ENCODE measurements around the gene BRIP1. TPM values are rescaled to one million over a fixed set of nuclear protein-coding genes. Genes with fewer than 3 reads are reported as not detected.

Gene BRIP1
- total and polyA plus RNA-seq, 9 of the 15 experiments (the other 6 are each of a cell fraction or from before 2014, with no cell fraction given): 2.4 to 17.5 (median 11.2) TPM

DNA sequence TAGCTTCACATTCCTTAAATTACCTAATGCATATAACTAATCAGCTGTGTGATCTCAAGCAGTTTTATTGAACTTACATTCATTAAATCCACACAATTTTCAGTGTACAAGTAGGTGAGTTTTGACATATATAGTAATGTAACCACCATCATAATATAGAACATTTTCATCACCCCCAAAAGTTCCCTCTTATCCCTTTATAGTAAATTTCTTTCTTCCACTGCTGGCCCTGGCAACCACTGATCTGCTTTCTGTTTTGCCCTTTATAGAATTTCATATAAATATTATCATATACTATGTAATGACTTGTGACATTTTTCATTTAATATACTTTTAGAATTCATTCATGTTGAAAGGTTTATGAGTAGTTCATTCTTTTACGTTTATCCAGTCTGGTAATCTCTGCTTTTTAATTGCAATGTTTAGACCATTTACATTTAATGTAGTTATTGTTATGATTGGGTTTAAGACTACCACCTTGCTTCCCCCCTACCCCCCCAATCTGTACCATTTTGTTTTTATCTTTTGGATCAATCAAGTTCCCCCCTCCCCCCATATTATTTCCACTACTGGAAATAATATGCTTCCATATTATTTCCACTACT lies 147.0 kb downstream of the BRIP1 start:
- no peaks in the 10 kb centered on the region for H3K9me1 ChIP-seq (ENCODE audit: control insufficient read depth, insufficient read depth, low read length)
- no peak for DNase-seq (ENCODE audit: extremely low read depth in 1 of 4, low spot score in 3 of 4)
- ChIA-PET CTCF (ENCODE audit: low intra/inter-chr PET ratio) (no interaction called here), POLR2A (no interaction called here)
- H4K20me1 ChIP-seq (replicated peaks; ENCODE audit: control insufficient read depth, insufficient read depth, low read length): no peaks in the 10 kb centered on the region
- H2AFZ ChIP-seq (ENCODE audit: low read depth, low read length): no peak overlapping the region
- no peak overlapping the region for H3K27ac ChIP-seq (ENCODE audit: extremely low read depth, low read depth, low read length)
- no peak overlapping the region for H3K4me3 ChIP-seq
- no TSS peak for BruUV-seq (replicated peaks)
- intact Hi-C loops (cut with micrococcal nuclease) (no loop called here), in situ Hi-C loops (cut with MboI) (no loop called here)
- no peaks in the 10 kb centered on the region for H3K79me2 ChIP-seq (ENCODE audit: control insufficient read depth, insufficient read depth, low read length)
- 94% methylated on average over 1 of the region's 1 CpG for WGBS (ENCODE audit: insufficient coverage, low coverage, missing lambda C conversion rate)
- no peaks in the 10 kb centered on the region for H3K4me1 ChIP-seq (replicated peaks in 1 of 2; ENCODE audit: control insufficient read depth in 2 of 2, insufficient read depth in 2 of 2, low read length in 2 of 2)
- no peak overlapping the region for H3K9ac ChIP-seq (ENCODE audit: insufficient read depth in 1 of 2, low read depth in 2 of 2, low read length in 2 of 2)
- H3K36me3 ChIP-seq (ENCODE audit: control insufficient read depth, insufficient read depth, low read length): peaks cover 7% of the 10 kb centered on the region; the same call in 1 of the 3 replicates
- no peak for FAIRE-seq
- no peaks in the 10 kb centered on the region for H3K27me3 ChIP-seq (ENCODE audit: control insufficient read depth in 2 of 2, insufficient read depth in 2 of 2, low read length in 2 of 2)
- TF ChIP-seq ZNF507 (tag; conservative IDR thresholded peaks at IDR 0.05): peak; percentile 99
- peak; percentile 79 for TF ChIP-seq EWSR1 (IDR thresholded peaks at IDR 0.05; ENCODE audit: borderline replicate concordance, low read depth, partially characterized antibody)
- TF ChIP-seq, protein P1, sequence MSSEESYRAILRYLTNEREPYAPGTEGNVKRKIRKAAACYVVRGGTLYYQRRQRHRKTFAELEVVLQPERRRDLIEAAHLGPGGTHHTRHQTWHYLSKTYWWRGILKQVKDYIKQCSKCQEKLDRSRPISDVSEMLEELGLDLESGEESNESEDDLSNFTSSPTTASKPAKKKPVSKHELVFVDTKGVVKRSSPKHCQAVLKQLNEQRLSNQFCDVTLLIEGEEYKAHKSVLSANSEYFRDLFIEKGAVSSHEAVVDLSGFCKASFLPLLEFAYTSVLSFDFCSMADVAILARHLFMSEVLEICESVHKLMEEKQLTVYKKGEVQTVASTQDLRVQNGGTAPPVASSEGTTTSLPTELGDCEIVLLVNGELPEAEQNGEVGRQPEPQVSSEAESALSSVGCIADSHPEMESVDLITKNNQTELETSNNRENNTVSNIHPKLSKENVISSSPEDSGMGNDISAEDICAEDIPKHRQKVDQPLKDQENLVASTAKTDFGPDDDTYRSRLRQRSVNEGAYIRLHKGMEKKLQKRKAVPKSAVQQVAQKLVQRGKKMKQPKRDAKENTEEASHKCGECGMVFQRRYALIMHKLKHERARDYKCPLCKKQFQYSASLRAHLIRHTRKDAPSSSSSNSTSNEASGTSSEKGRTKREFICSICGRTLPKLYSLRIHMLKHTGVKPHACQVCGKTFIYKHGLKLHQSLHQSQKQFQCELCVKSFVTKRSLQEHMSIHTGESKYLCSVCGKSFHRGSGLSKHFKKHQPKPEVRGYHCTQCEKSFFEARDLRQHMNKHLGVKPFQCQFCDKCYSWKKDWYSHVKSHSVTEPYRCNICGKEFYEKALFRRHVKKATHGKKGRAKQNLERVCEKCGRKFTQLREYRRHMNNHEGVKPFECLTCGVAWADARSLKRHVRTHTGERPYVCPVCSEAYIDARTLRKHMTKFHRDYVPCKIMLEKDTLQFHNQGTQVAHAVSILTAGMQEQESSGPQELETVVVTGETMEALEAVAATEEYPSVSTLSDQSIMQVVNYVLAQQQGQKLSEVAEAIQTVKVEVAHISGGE (CRISPR knock-in tag; IDR thresholded peaks at IDR 0.05): peak in 1 of 3 experiments; percentile 66; a peak in 2 of 6 replicates
- TF ChIP-seq RBM25 (IDR thresholded peaks at IDR 0.05; ENCODE audit: low read depth, low read length, severe bottlenecking): peak; percentile 56
- TF ChIP-seq NR2F6 (CRISPR knock-in tag; IDR thresholded peaks at IDR 0.05): no peak
- TF ChIP-seq ZNF354B (CRISPR knock-in tag; IDR thresholded peaks at IDR 0.05): peak; percentile 89
- no peak for TF ChIP-seq GTF3C2 (IDR thresholded peaks at IDR 0.05; ENCODE audit: borderline replicate concordance, extremely low read depth, insufficient read length)
- ATAC-seq: no peak
- H3K9me3 ChIP-seq (replicated peaks; ENCODE audit: control insufficient read depth, insufficient read depth, low read depth, low read length): 0 out of 2 replicates have a peak, but pooled peaks cover 4% of the 10 kb centered on the region
- H3K4me2 ChIP-seq (ENCODE audit: insufficient read depth, low read length): no peak overlapping the region
